NCI-H128 (cell line): Measurements from ENCODE around the gene VPREB1.
"Not testable (repeated sequence)": the region's sequence is repeated elsewhere in the genome, so short reads cannot be mapped to it uniquely, and the experiment has no call there.

ENCODE experiments used
- DNase-seq: peaks from one replicate; lab custom pipeline; 2025; ENCODE audit not compliant: unreplicated experiment; lab: John Stamatoyannopoulos, UW

The VPREB1 gene

GRCh38 chr22:22293436-22293835 lies 48.9 kb downstream of the VPREB1 start:
- DNase-seq, result not testable (repeated sequence)

GRCh38 chr22:22294641-22295040 lies 50.1 kb downstream of the VPREB1 start:
- not testable (repeated sequence) for DNase-seq
